H1 (cell line): ENCODE results near the gene MAPKAP1. TPM values are rescaled to one million over a fixed set of nuclear protein-coding genes. Genes with fewer than 3 reads are reported as not detected.

Experiments used
- CTCF ChIA-PET: fragments of 300-600 bp; sonication (Branson Sonifier 250); formaldehyde crosslinking; loops from one replicate; lab custom pipeline; 2021; ENCODE audit not compliant: partially characterized antibody; lab: Charles Lee
- POLR2A ChIA-PET: fragments of 300-600 bp; sonication (Branson Sonifier 250); formaldehyde crosslinking; loops from one replicate; lab custom pipeline; 2021; ENCODE audit warnings: inconsistent platforms; ENCODE audit not compliant: partially characterized antibody; lab: Charles Lee
- DNase-seq, 2 experiments: peaks; one replicate each; pipeline versions ENCODE4 v3.0.0 to v3.0.0-alpha.2; 2010 to 2022; ENCODE audit warnings: low spot score in 2 of 2, low read depth in 1 of 2, mixed read lengths in 1 of 2
- FAIRE-seq: peaks from 2 replicates; lab custom pipeline; 2011; peaks lifted over from hg19 to GRCh38; lab: Jason Lieb, UNC
- H2AFZ ChIP-seq: 2 replicates; pipeline ENCODE4 v1.8.1; 2012; ENCODE audit warnings: low read length, inconsistent platforms
- H2AK5ac ChIP-seq: 2 replicates; pipeline ENCODE4 v1.6.1; 2013; ENCODE audit warnings: low read depth, low read length
- H2BK120ac ChIP-seq: replicated peaks from 2 replicates; pipeline ENCODE3; 2013; ENCODE audit warnings: low read depth, low read length, inconsistent platforms
- H2BK12ac ChIP-seq: 2 replicates; pipeline ENCODE4 v1.6.1; 2013; ENCODE audit warnings: low read depth, low read length
- H2BK15ac ChIP-seq: 2 replicates; pipeline ENCODE4 v1.6.1; 2013; ENCODE audit warnings: low read length
- H2BK20ac ChIP-seq: 2 replicates; pipeline ENCODE4 v1.6.1; 2013; ENCODE audit warnings: low read length
- H2BK5ac ChIP-seq: 2 replicates; pipeline ENCODE4 v1.6.1; 2013; ENCODE audit warnings: low read depth, low read length
- H3K14ac ChIP-seq: 2 replicates; pipeline ENCODE4 v1.6.1; 2013; ENCODE audit warnings: inconsistent platforms; ENCODE audit not compliant: insufficient read length
- H3K18ac ChIP-seq: 2 replicates; pipeline ENCODE4 v1.6.1; 2013; ENCODE audit warnings: low read length; ENCODE audit errors: extremely low read depth
- H3K23ac ChIP-seq: 2 replicates; pipeline ENCODE4 v1.6.1; 2013; ENCODE audit warnings: inconsistent platforms; ENCODE audit not compliant: insufficient read length
- H3K23me2 ChIP-seq: 2 replicates; pipeline ENCODE4 v1.6.1; 2013; ENCODE audit warnings: low read depth, low read length
- H3K27ac ChIP-seq: 2 replicates; pipeline ENCODE4 v1.6.1; 2011; ENCODE audit warnings: low read depth, low read length, inconsistent platforms
- H3K27me3 ChIP-seq, 4 experiments: replicated peaks in 1 of 4; 1 replicate in 1 of 4; 2 replicates in 3 of 4; pipeline versions ENCODE4 v1.6.1 to v1.8.1; 2011 to 2013; ENCODE audit warnings: low read length in 3 of 4, mild to moderate bottlenecking in 3 of 4, inconsistent platforms in 2 of 4, mixed read lengths in 2 of 4, moderate library complexity in 1 of 4; ENCODE audit not compliant: control insufficient read depth in 3 of 4, insufficient read depth in 3 of 4; ENCODE audit errors: extremely low read depth in 1 of 4
- H3K36me3 ChIP-seq, 4 experiments: 2 replicates each; pipeline versions ENCODE4 v1.6.1 to v1.8.1; 2011 to 2013; ENCODE audit warnings: mild to moderate bottlenecking in 4 of 4, low read length in 3 of 4, moderate library complexity in 2 of 4, control low read depth in 1 of 4, inconsistent platforms in 1 of 4; ENCODE audit not compliant: insufficient read depth in 4 of 4, control insufficient read depth in 2 of 4
- H3K4ac ChIP-seq: replicated peaks from 2 replicates; pipeline ENCODE3; 2013; ENCODE audit warnings: low read length, low read depth, mixed read lengths, inconsistent platforms; ENCODE audit not compliant: insufficient read length
- H3K4me1 ChIP-seq, 4 experiments: replicated peaks in 1 of 4; 1 replicate in 1 of 4; 2 replicates in 3 of 4; pipeline versions ENCODE4 v1.6.1 to v1.8.1; 2011 to 2013; ENCODE audit warnings: low read length in 3 of 4, inconsistent platforms in 2 of 4, mixed read lengths in 1 of 4; ENCODE audit not compliant: insufficient read depth in 4 of 4, control insufficient read depth in 3 of 4
- H3K4me2 ChIP-seq, 2 experiments: 2 replicates each; pipeline versions ENCODE4 v1.6.1 to v1.8.1; 2011 to 2013; ENCODE audit warnings: low read depth in 2 of 2, low read length in 2 of 2, control low read depth in 1 of 2, inconsistent platforms in 1 of 2, mild to moderate bottlenecking in 1 of 2; ENCODE audit not compliant: insufficient read depth in 1 of 2
- H3K4me3 ChIP-seq, 4 experiments: fragments of 200-600, 300-600 bp in 1 of 4; sonication (generic), shearing (Covaris generic), sonication (Bioruptor Twin) in 1 of 4; 2 replicates each; pipeline versions ENCODE4 v1.5.1 to v1.8.1; 2011 to 2016; ENCODE audit warnings: low read length in 4 of 4, low read depth in 3 of 4, control low read depth in 2 of 4, inconsistent platforms in 2 of 4, mild to moderate bottlenecking in 2 of 4, mixed read lengths in 1 of 4, moderate library complexity in 1 of 4; ENCODE audit not compliant: insufficient read depth in 2 of 4; ENCODE audit errors: extremely low read depth in 1 of 4
- H3K56ac ChIP-seq: replicated peaks from 2 replicates; pipeline ENCODE3; 2013; ENCODE audit warnings: low read depth, mild to moderate bottlenecking, mixed read lengths, low read length, inconsistent platforms; ENCODE audit not compliant: insufficient read length
- H3K79me1 ChIP-seq: 2 replicates; pipeline ENCODE4 v1.6.1; 2013; ENCODE audit warnings: low read depth, low read length, control low read depth
- H3K79me2 ChIP-seq, 2 experiments: 2 replicates each; pipeline versions ENCODE4 v1.6.1 to v1.8.1; 2012 to 2013; ENCODE audit warnings: low read length in 2 of 2, mild to moderate bottlenecking in 2 of 2, inconsistent platforms in 1 of 2; ENCODE audit not compliant: insufficient read depth in 2 of 2, control insufficient read depth in 1 of 2
- H3K9ac ChIP-seq, 4 experiments: replicated peaks in 1 of 4; 1 replicate in 1 of 4; 2 replicates in 3 of 4; pipeline versions ENCODE4 v1.6.1 to v1.8.1; 2011 to 2013; ENCODE audit warnings: low read depth in 3 of 4, low read length in 3 of 4, control low read depth in 2 of 4, mild to moderate bottlenecking in 2 of 4, moderate library complexity in 2 of 4, inconsistent platforms in 1 of 4; ENCODE audit errors: extremely low read depth in 1 of 4
- H3K9me3 ChIP-seq, 2 experiments: 2 replicates each; pipeline versions ENCODE4 v1.6.1 to v1.8.1; 2012 to 2013; ENCODE audit warnings: mild to moderate bottlenecking in 2 of 2, moderate library complexity in 2 of 2, control low read depth in 1 of 2, inconsistent platforms in 1 of 2, low read depth in 1 of 2, low read length in 1 of 2, mixed read lengths in 1 of 2; ENCODE audit not compliant: insufficient read depth in 2 of 2
- H4K20me1 ChIP-seq, 2 experiments: replicated peaks in 1 of 2; 2 replicates each; pipeline versions ENCODE3 to v1.8.1; 2011 to 2013; ENCODE audit warnings: inconsistent platforms in 2 of 2, low read length in 2 of 2, mild to moderate bottlenecking in 1 of 2; ENCODE audit not compliant: insufficient read depth in 2 of 2, control insufficient read depth in 1 of 2
- H4K5ac ChIP-seq: 2 replicates; pipeline ENCODE4 v1.6.1; 2013; ENCODE audit warnings: low read length, low read depth, mixed read lengths, inconsistent platforms; ENCODE audit not compliant: insufficient read length
- H4K8ac ChIP-seq: 2 replicates; pipeline ENCODE4 v1.8.0; 2013; ENCODE audit warnings: mild to moderate bottlenecking, moderate library complexity, low read length, inconsistent platforms; ENCODE audit not compliant: insufficient read depth; ENCODE audit errors: extremely low read depth
- H4K91ac ChIP-seq: replicated peaks from 2 replicates; pipeline ENCODE3; 2013; ENCODE audit warnings: low read length, mixed read lengths, inconsistent platforms; ENCODE audit not compliant: insufficient read length
- ASH2L ChIP-seq: fragments of 200-600, 300-600 bp; sonication (generic); IDR thresholded peaks from one replicate; pipeline ENCODE4 v1.7.1; 2017; ENCODE audit warnings: low read length
- CHD1 ChIP-seq: IDR thresholded peaks from 2 replicates; pipeline ENCODE4 v1.6.1; 2012; ENCODE audit warnings: low read depth, low read length, improper control_type of control experiment
- EZH2 ChIP-seq: fragments of 200-600 bp; sonication (generic); IDR thresholded peaks from 2 replicates; pipeline ENCODE4 v1.7.1; 2012; ENCODE audit warnings: low read depth, mild to moderate bottlenecking, moderate library complexity, low read length, inconsistent platforms; ENCODE audit not compliant: severe bottlenecking
- GABPA ChIP-seq: IDR thresholded peaks from 2 replicates; pipeline ENCODE4 v1.6.1; 2011; ENCODE audit warnings: mild to moderate bottlenecking, low read length, moderate library complexity, borderline replicate concordance; ENCODE audit not compliant: insufficient read depth
- HDAC2 ChIP-seq, 2 experiments: fragments of 300-600 bp in 1 of 2; sonication (generic) in 1 of 2; IDR thresholded peaks; 2 replicates each; pipeline ENCODE4 v1.6.1; 2011 to 2012; ENCODE audit warnings: low read depth in 2 of 2, low read length in 2 of 2, mild to moderate bottlenecking in 2 of 2, moderate library complexity in 2 of 2, borderline replicate concordance in 1 of 2, inconsistent platforms in 1 of 2
- KDM4A ChIP-seq: IDR thresholded peaks from one replicate; pipeline ENCODE4 v1.7.1; 2012; ENCODE audit warnings: low read depth, mild to moderate bottlenecking, moderate library complexity, low read length, inconsistent platforms; ENCODE audit not compliant: severe bottlenecking
- PHF8 ChIP-seq: fragments of 200-600 bp; sonication (generic); conservative IDR thresholded peaks from 2 replicates; pipeline ENCODE4 v1.7.1; 2012; ENCODE audit warnings: low read depth, mild to moderate bottlenecking, inconsistent platforms, low read length, moderate library complexity
- POLR2A ChIP-seq, 2 experiments: IDR thresholded peaks; 1 replicate in 1 of 2; 2 replicates in 1 of 2; pipeline ENCODE4 v1.6.1; 2011; ENCODE audit warnings: low read depth in 2 of 2, low read length in 2 of 2, mild to moderate bottlenecking in 2 of 2; ENCODE audit errors: control extremely low read depth in 1 of 2
- SIN3A ChIP-seq, 2 experiments: IDR thresholded peaks in 1 of 2; conservative IDR thresholded peaks in 1 of 2; 2 replicates each; pipeline ENCODE4 v1.6.1; 2011 to 2012; ENCODE audit warnings: low read length in 2 of 2, improper control_type of control experiment in 1 of 2, low read depth in 1 of 2, mild to moderate bottlenecking in 1 of 2
- SP4 ChIP-seq: IDR thresholded peaks from 2 replicates; pipeline ENCODE4 v1.6.1; 2012; ENCODE audit warnings: low read length, inconsistent platforms
- WGBS, 2 experiments: shearing (Covaris generic) in 1 of 2; methylation state at CpG; one replicate each; pipeline versions ENCODE4 v1.1.6 to v1.1.7; 2013 to 2015; ENCODE audit warnings: low lambda C conversion rate in 2 of 2, mixed read lengths in 2 of 2, inconsistent platforms in 1 of 2, low coverage in 1 of 2, missing lambda C conversion rate in 1 of 2; ENCODE audit not compliant: insufficient replicate concordance in 2 of 2, insufficient coverage in 1 of 2, insufficient read length in 1 of 2; ENCODE audit errors: extremely low coverage in 1 of 2, missing lambda C conversion rate in 1 of 2; 5-methylcytosine and 5-hydroxymethylcytosine counted together
- polyA plus RNA-seq, 7 experiments: library from polyadenylated mRNA; depleted of rRNA in 3 of 7; stranded (reverse) in 5 of 7; unstranded in 2 of 7; fragments of >200 nt in 5 of 7; fragments of 200-250 nt in 2 of 7; gene quantifications; 1 replicate in 5 of 7; 2 replicates in 1 of 7; 4 replicates in 1 of 7; pipeline versions ENCODE4 v1.2.1 to v1.2.3, GENCODE V29; 2011 to 2013; ENCODE audit warnings: missing spikeins in 2 of 7, mixed read lengths in 2 of 7
- total RNA-seq: library from RNA; stranded (reverse); fragmentation: NEBNext Ultra II Directional; extraction: Animal tissue kit (Norgen Biotek cat#: 25700); gene quantifications from 2 replicates; pipeline ENCODE4 v1.2.1, GENCODE V29; 2021
- TF ChIP-seq, protein P1 (sequence below): IDR thresholded peaks from 2 replicates; pipeline ENCODE4 v1.6.1; 2012; ENCODE audit warnings: inconsistent platforms

The MAPKAP1 gene
- total and polyA plus RNA-seq, 2 of the 8 experiments (the other 6 are each of a cell fraction or from before 2014, with no cell fraction given): 79.2 to 140 TPM

DNA sequence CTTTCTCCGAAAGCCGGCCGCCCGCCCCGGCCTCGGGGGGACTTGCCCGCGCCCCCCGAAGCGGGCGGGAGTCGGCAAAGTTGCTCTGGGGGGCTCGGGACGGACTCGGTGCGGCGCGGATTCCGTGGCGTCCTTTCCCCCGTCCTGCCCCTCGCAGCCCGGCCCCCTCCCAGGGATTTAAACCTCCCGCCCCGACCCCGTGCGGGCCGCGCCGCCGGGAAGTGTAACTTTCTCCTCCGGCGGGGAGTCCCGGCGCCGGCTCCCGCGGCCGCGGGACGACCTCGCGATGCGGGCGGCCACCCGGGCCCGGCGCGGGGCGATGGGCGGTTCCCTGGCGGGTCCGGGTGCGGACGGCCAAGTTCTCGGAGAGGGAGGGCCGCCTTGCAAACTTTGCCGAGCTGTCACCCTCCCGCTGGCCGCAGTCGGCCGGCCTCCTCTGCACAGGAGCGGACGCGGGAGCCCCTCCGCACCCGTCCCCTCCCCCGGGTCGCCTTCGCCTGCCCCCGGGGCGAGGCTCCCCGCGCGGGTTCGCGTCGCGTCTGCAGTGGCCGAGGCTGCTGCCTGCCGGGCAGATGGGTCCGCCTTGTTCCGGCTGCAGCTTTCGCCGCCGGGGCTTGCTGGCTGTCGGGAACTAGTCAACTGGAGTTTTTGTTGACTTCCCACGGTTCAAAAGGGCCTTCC, 40.9 kb upstream of the MAPKAP1 start:
- Histone ChIP-seq H2BK5ac (no peak overlapping the region), H3K4me1 (peaks cover 4 to 20% (median 9%) of the 10 kb centered on the region in 4 experiments; a peak in 4 of 7 replicates), H3K79me1 (no peaks in the 10 kb centered on the region), H4K91ac (no peak overlapping the region), H3K36me3 (peaks cover 0 to 28% (median 1%) of the 10 kb centered on the region in 4 experiments; a peak in 1 of 8 replicates), H3K23ac (no peak overlapping the region), H4K5ac (no peak overlapping the region), H2BK15ac (no peak overlapping the region), H3K27ac (no peak overlapping the region), H3K79me2 (peaks cover 0 to 47% of the 10 kb centered on the region in 2 experiments; a peak in 2 of 4 replicates), H3K18ac (0 out of 2 replicates have a peak overlapping the region, but pooled peaks have one; percentile 53)
- TF ChIP-seq KDM4A: peak; percentile 17
- TF ChIP-seq CHD1: no peak
- no peak for TF ChIP-seq GABPA
- 0 out of 4 replicates have a peak, but pooled peaks of 1 of the 2 experiments have one; percentile 37 for TF ChIP-seq SIN3A (conservative IDR thresholded peaks at IDR 0.05 in 1 of 2, IDR thresholded peaks at IDR 0.05 in 1 of 2; ENCODE audit: low read depth in 1 of 2, low read length in 2 of 2)
- TF ChIP-seq, protein P1, sequence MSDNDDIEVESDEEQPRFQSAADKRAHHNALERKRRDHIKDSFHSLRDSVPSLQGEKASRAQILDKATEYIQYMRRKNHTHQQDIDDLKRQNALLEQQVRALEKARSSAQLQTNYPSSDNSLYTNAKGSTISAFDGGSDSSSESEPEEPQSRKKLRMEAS: peak; percentile 6; the same call in 1 of the 2 replicates
- no peak for TF ChIP-seq SP4
- peak in 1 of 2 experiments; percentile 62; a peak in 1 of 4 replicates for TF ChIP-seq HDAC2 (IDR thresholded peaks at IDR 0.05; ENCODE audit: borderline replicate concordance in 1 of 2, low read depth in 2 of 2, low read length in 2 of 2)
- peak; percentile 41 for TF ChIP-seq ASH2L
- peak in 1 of 2 experiments; percentile 35; a peak in 1 of 3 replicates for TF ChIP-seq POLR2A (IDR thresholded peaks at IDR 0.05; ENCODE audit: control extremely low read depth in 1 of 2, low read depth in 2 of 2, low read length in 2 of 2)
- TF ChIP-seq EZH2: no peak
- peak; percentile 45; the same call in 1 of the 2 replicates for TF ChIP-seq PHF8
- TF ChIP-seq, all 59 proteins: peak for 7
- Histone ChIP-seq H3K23me2 (peaks cover 15% of the 10 kb centered on the region), H4K8ac (peak overlapping the region; percentile 64), H3K14ac (no peak overlapping the region), H2BK12ac (no peak overlapping the region), H3K4me3 (peak overlapping the region; percentile 82 to 99 (median 86)), H3K9me3 (no peaks in the 10 kb centered on the region), H2BK20ac (no peak overlapping the region), H2BK120ac (no peak overlapping the region), H3K27me3 (no peaks in the 10 kb centered on the region), H3K4ac (no peak overlapping the region), H2AK5ac (no peak overlapping the region), H2AFZ (no peak overlapping the region), H4K20me1 (no peaks in the 10 kb centered on the region), H3K56ac (peak overlapping the region; percentile 11), H3K9ac (peak overlapping the region; percentile 43 to 86 (median 64); a peak in 6 of 7 replicates), H3K4me2 (peak overlapping the region; percentile 88 to 92)
- ChIA-PET CTCF (no interaction called here), POLR2A (interaction anchor here (0.7 to 1.3 kb wide), 6 partner anchors 8 to 202 kb away, joined by 3 to 6 read pairs (median 4); partner anchors contain the start of gene MAPKAP1)
- WGBS, 2 experiments: 1% methylated on average over 36 of the region's 88 CpGs; no CpG with 5 or more reads in 1 of the 2 experiments
- DNase-seq: peak in 1 of 2 experiments; percentile 63
- FAIRE-seq: no peak
